Smooth muscle cell (in vitro differentiated cells): ENCODE results near the gene GRAMD1B. TPM values are rescaled to one million over a fixed set of nuclear protein-coding genes. Genes with fewer than 3 reads are reported as not detected.

Source experiments
- DNase-seq: peaks from one replicate; lab custom pipeline; 2025; ENCODE audit not compliant: unreplicated experiment; lab: John Stamatoyannopoulos, UW
- H2AFZ ChIP-seq: fragments of 200-600 bp; sonication (generic); 2 replicates; pipeline ENCODE4 v1.6.0; 2016; ENCODE audit warnings: antibody characterized with exemption, low read depth, mild to moderate bottlenecking
- H3F3A ChIP-seq: fragments of 200-600 bp; sonication (generic); 2 replicates; pipeline ENCODE4 v1.6.0; 2017; ENCODE audit warnings: antibody characterized with exemption, low read depth
- H3K27ac ChIP-seq: fragments of 200-600 bp; sonication (generic); 2 replicates; pipeline ENCODE4 v1.5.1; 2016; ENCODE audit warnings: low read depth, mild to moderate bottlenecking
- H3K27me3 ChIP-seq: fragments of 200-600 bp; sonication (generic); 2 replicates; pipeline ENCODE4 v1.6.1; 2016; ENCODE audit warnings: low read depth, mild to moderate bottlenecking
- H3K36me3 ChIP-seq: fragments of 200-600 bp; sonication (generic); 2 replicates; pipeline ENCODE4 v1.5.1; 2016; ENCODE audit warnings: low read depth
- H3K4me1 ChIP-seq: fragments of 200-600 bp; sonication (generic); 2 replicates; pipeline ENCODE4 v1.5.1; 2016; ENCODE audit warnings: low read depth
- H3K4me2 ChIP-seq: fragments of 200-600 bp; sonication (generic); 2 replicates; pipeline ENCODE4 v1.6.0; 2016; ENCODE audit warnings: mild to moderate bottlenecking
- H3K4me3 ChIP-seq: fragments of 200-600 bp; sonication (generic); 2 replicates; pipeline ENCODE4 v1.5.1; 2016; ENCODE audit warnings: mild to moderate bottlenecking
- H3K79me2 ChIP-seq: fragments of 200-600 bp; sonication (generic); 2 replicates; pipeline ENCODE4 v1.6.0; 2016; ENCODE audit warnings: low read depth, mild to moderate bottlenecking
- H3K9ac ChIP-seq: fragments of 200-600 bp; sonication (generic); 2 replicates; pipeline ENCODE4 v1.6.0; 2016; ENCODE audit warnings: low read depth
- H3K9me3 ChIP-seq: fragments of 200-600 bp; sonication (generic); replicated peaks from 2 replicates; pipeline ENCODE4 v1.5.1; 2016; ENCODE audit warnings: low read depth
- H4K20me1 ChIP-seq: fragments of 200-600 bp; sonication (generic); 2 replicates; pipeline ENCODE4 v1.6.0; 2016; ENCODE audit warnings: low read depth
- CTCF ChIP-seq: fragments of 200-600 bp; sonication (generic); IDR thresholded peaks from 2 replicates; pipeline ENCODE4 v1.5.1; 2017; ENCODE audit warnings: borderline replicate concordance, mild to moderate bottlenecking, antibody characterized with exemption; ENCODE audit not compliant: insufficient read depth, poor library complexity, severe bottlenecking
- WGBS: methylation state at CpG from one replicate; pipeline ENCODE4 v1.1.7; 2016; ENCODE audit warnings: low lambda C conversion rate; 5-methylcytosine and 5-hydroxymethylcytosine counted together
- polyA plus RNA-seq: library from polyadenylated mRNA; unstranded; fragments of >200 nt; fragmentation: Nextera tagmentation; extraction: Ambion mirVana; gene quantifications from 2 replicates; pipeline ENCODE4 v1.2.1, GENCODE V29; 2016
- total RNA-seq: library from RNA; depleted of rRNA; stranded (reverse); fragments of >200 nt; gene quantifications from 2 replicates; pipeline ENCODE4 v1.2.3, GENCODE V29; 2014

The GRAMD1B gene
- total and polyA plus RNA-seq, 2 experiments from 2014 or later = 2.4 to 3.4 TPM

GRCh38 chr11:123505546-123506299 is 75.7 kb downstream of the GRAMD1B start:
- H3K4me1 ChIP-seq = peaks cover 8% of the 10 kb centered on the region
- H3K4me2 ChIP-seq = no peak overlapping the region
- H3K79me2 ChIP-seq = no peaks in the 10 kb centered on the region
- H3K9ac ChIP-seq = no peak overlapping the region
- 58% methylated on average over 6 of the region's 6 CpGs for WGBS
- no peak overlapping the region for H2AFZ ChIP-seq
- no peak for DNase-seq
- H4K20me1 ChIP-seq = no peaks in the 10 kb centered on the region
- no peaks in the 10 kb centered on the region for H3F3A ChIP-seq
- no peaks in the 10 kb centered on the region for H3K9me3 ChIP-seq
- H3K4me3 ChIP-seq = no peak overlapping the region
- no peak overlapping the region for H3K27ac ChIP-seq
- no peaks in the 10 kb centered on the region for H3K27me3 ChIP-seq
- no peaks in the 10 kb centered on the region for H3K36me3 ChIP-seq
- no peak for TF ChIP-seq CTCF

GRCh38 chr11:123507043-123507442 is 77.0 kb downstream of the GRAMD1B start:
- H3K9ac ChIP-seq = no peak overlapping the region
- whole genome bisulfite sequencing = 90% methylated on average over 1 of the region's 1 CpG
- no peak overlapping the region for H3K4me3 ChIP-seq
- no peak overlapping the region for H2AFZ ChIP-seq
- no peaks in the 10 kb centered on the region for H3F3A ChIP-seq
- TF ChIP-seq CTCF = no peak
- DNase-seq = no peak
- H3K9me3 ChIP-seq = no peaks in the 10 kb centered on the region
- H3K36me3 ChIP-seq = no peaks in the 10 kb centered on the region
- H3K4me2 ChIP-seq = no peak overlapping the region
- H3K4me1 ChIP-seq = peaks cover 8% of the 10 kb centered on the region
- no peaks in the 10 kb centered on the region for H3K79me2 ChIP-seq
- H3K27me3 ChIP-seq = no peaks in the 10 kb centered on the region
- no peak overlapping the region for H3K27ac ChIP-seq
- no peaks in the 10 kb centered on the region for H4K20me1 ChIP-seq

GRCh38 chr11:123509737-123510578 is 79.9 kb downstream of the GRAMD1B start:
- Histone ChIP-seq H3K9me3 (no peaks in the 10 kb centered on the region), H2AFZ (peak overlapping the region; percentile 66)

More at GRCh38 chr11:123509737-123510578, 79.9 kb downstream of the GRAMD1B start:
- Histone ChIP-seq H3K79me2 (no peaks in the 10 kb centered on the region), H3K4me2 (no peak overlapping the region), H4K20me1 (no peaks in the 10 kb centered on the region), H3K27ac (no peak overlapping the region), H3F3A (no peaks in the 10 kb centered on the region), H3K27me3 (no peaks in the 10 kb centered on the region), H3K36me3 (no peaks in the 10 kb centered on the region), H3K4me3 (no peak overlapping the region), H3K4me1 (peaks cover 8% of the 10 kb centered on the region), H3K9ac (no peak overlapping the region)
- DNase-seq = peak; percentile 13
- TF ChIP-seq CTCF = no peak
- WGBS = 59% methylated on average over 18 of the region's 18 CpGs
